Body of pancreas (tissue), 4 donors: Measurements from ENCODE around the gene SIK3.

Experiments used
- CTCF ChIP-seq, 7 experiments: fragments of 450-650 bp in 4 of 7; fragments of 200-600 bp in 3 of 7; sonication (generic) in 3 of 7; IDR thresholded peaks; one replicate each; pipeline ENCODE4 v1.5.1; 2016 to 2019; ENCODE audit warnings: antibody characterized with exemption in 7 of 7
- POLR2A ChIP-seq, 3 donors: fragments of 450-650 bp; IDR thresholded peaks; one replicate each; pipeline ENCODE4 v1.6.1; 2016; ENCODE audit warnings: antibody characterized with exemption in 3 of 3, mild to moderate bottlenecking in 2 of 3

GRCh38 chr11:117022526-117022925 is 75.7 kb downstream of the SIK3 start:
- TF ChIP-seq CTCF (IDR thresholded peaks at IDR 0.05) = no peak
- no peak for TF ChIP-seq POLR2A (IDR thresholded peaks at IDR 0.05)
